Ovary (tissue), 3 donors: ENCODE measurements around the gene HIVEP3.

Source experiments
- EP300 ChIP-seq: sonication (generic); formaldehyde crosslinking; IDR thresholded peaks from one replicate; pipeline ENCODE4 v1.6.1; 2017; ENCODE audit warnings: antibody characterized with exemption
- POLR2A ChIP-seq: fragments of 450-650 bp; IDR thresholded peaks from one replicate; pipeline ENCODE4 v1.6.1; 2017; ENCODE audit warnings: antibody characterized with exemption, mild to moderate bottlenecking, moderate library complexity
- TF ChIP-seq, protein P1 (sequence below), 3 donors: fragments of 450-650 bp in 2 of 3; fragments of 200-600 bp in 1 of 3; IDR thresholded peaks; one replicate each; pipeline versions ENCODE4 v1.5.1 to v1.8.0; 2016 to 2022; ENCODE audit warnings: antibody characterized with exemption in 3 of 3, mild to moderate bottlenecking in 1 of 3
- donor health status: DM: no; HTN: no; CAD: no.

DNA sequence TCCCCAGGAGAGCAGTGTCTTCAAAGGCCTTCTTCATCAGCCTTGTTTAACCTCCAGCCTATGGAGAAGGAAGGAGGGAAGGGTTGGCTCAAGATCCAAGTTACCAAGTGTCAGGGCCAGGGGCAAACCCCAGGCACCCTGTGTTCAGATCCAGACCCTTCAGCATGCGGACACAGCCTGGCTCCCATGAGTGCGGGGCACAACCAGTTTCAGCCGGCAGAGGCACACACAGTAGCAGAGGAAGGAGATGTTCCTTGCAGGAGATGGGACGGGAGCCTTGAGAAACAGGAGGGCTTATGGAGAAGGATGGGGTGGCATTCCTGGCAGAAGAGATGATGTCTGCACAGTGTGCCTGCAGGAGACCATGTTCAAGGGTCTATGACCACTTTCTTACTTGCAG lies 272.5 kb downstream of the HIVEP3 start:
- TF ChIP-seq, protein P1, sequence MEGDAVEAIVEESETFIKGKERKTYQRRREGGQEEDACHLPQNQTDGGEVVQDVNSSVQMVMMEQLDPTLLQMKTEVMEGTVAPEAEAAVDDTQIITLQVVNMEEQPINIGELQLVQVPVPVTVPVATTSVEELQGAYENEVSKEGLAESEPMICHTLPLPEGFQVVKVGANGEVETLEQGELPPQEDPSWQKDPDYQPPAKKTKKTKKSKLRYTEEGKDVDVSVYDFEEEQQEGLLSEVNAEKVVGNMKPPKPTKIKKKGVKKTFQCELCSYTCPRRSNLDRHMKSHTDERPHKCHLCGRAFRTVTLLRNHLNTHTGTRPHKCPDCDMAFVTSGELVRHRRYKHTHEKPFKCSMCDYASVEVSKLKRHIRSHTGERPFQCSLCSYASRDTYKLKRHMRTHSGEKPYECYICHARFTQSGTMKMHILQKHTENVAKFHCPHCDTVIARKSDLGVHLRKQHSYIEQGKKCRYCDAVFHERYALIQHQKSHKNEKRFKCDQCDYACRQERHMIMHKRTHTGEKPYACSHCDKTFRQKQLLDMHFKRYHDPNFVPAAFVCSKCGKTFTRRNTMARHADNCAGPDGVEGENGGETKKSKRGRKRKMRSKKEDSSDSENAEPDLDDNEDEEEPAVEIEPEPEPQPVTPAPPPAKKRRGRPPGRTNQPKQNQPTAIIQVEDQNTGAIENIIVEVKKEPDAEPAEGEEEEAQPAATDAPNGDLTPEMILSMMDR (IDR thresholded peaks at IDR 0.05) = no peak
- TF ChIP-seq EP300 = no peak
- TF ChIP-seq POLR2A = no peak
